ENCODE measurements around the gene SUMO2. TPM values are rescaled to one million over a fixed set of nuclear protein-coding genes. Genes with fewer than 3 reads are reported as not detected.
"Not testable (repeated sequence)": the region's sequence is repeated elsewhere in the genome, so short reads cannot be mapped to it uniquely, and the experiment has no call there.

SUMO2 gene
- total RNA-seq, 1 donor from 2014 or later: 351 TPM

DNA sequence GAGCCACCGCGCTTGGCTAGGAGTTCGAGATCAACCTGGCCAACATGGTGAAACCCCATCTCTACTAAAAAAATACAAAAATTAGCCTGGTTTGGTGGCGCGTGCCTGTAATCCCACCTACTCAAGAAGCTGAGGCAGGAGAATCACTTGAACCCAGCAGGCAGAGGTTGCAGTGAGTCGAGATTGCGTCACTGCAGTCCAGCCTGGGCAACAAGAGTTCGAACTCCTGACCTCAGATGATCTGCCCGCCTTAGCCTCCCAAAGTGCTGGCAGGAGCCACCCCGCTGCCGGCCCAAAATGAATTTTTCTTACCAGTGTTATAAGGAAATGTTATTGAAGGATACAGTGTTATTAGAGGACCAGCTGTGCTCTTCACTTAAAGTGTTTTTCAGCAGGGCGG lies 25.0 kb upstream of the SUMO2 start:
- Histone ChIP-seq H3K9me3 (no peaks in the 10 kb centered on the region), H3K27me3 (ENCODE audit: low read depth) (no peaks in the 10 kb centered on the region), H3K4me3 (no peak overlapping the region), H3K27ac (no peak overlapping the region), H3K4me1 (peaks cover 23% of the 10 kb centered on the region), H3K36me3 (peaks cover 45% of the 10 kb centered on the region)
- TF ChIP-seq, protein P1, sequence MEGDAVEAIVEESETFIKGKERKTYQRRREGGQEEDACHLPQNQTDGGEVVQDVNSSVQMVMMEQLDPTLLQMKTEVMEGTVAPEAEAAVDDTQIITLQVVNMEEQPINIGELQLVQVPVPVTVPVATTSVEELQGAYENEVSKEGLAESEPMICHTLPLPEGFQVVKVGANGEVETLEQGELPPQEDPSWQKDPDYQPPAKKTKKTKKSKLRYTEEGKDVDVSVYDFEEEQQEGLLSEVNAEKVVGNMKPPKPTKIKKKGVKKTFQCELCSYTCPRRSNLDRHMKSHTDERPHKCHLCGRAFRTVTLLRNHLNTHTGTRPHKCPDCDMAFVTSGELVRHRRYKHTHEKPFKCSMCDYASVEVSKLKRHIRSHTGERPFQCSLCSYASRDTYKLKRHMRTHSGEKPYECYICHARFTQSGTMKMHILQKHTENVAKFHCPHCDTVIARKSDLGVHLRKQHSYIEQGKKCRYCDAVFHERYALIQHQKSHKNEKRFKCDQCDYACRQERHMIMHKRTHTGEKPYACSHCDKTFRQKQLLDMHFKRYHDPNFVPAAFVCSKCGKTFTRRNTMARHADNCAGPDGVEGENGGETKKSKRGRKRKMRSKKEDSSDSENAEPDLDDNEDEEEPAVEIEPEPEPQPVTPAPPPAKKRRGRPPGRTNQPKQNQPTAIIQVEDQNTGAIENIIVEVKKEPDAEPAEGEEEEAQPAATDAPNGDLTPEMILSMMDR (IDR thresholded peaks at IDR 0.05): no peak
- ATAC-seq: no peak
- intact Hi-C loops (cut with DNase I): no loop called here
- DNase-seq: no peak

DNA sequence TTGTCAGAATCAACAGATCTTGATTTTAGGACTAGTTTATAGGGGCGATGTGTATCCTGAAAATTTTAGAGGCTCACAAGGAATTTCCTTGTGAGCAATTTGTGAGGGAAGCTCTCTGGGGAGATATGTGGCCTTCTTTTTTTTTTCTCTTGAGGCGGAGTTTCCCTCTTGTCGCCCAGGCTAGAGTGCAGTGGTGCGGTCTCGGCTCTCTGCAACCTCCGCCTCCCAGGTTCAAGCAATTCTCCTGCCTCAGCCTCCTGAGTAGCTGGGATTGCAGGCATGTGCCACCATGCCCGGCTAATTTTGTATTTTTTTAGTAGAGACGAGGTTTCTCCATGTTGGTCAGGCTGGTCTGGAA lies 24.3 kb upstream of the SUMO2 start:
- H3K27me3 ChIP-seq (ENCODE audit: low read depth); H3K9me3 ChIP-seq; DNase-seq; ATAC-seq; intact Hi-C loops (cut with DNase I); H3K4me3 ChIP-seq; H3K27ac ChIP-seq: not testable (repeated sequence)
- Histone ChIP-seq H3K4me1 (peaks cover 23% of the 10 kb centered on the region), H3K36me3 (peaks cover 37% of the 10 kb centered on the region)

DNA sequence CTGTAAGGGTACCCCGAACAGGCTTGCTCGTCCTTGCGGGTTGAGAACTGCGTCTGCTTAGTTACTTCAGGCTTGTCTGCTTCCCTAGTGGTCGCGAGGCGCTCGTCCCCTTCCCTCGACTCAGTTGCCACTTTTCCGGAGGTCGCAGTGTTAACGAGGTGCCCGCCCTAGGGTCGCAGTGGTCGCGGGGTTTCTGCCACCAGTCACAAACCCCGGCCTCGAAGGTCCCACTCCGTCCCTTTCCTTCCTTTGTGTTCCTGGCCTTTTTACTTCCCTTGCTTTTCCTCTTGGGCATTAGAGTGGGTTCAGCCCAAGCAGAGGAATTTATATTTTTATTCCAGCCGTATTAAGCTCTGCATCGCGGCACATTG lies 23.0 kb upstream of the SUMO2 start:
- peak overlapping the region; percentile 97 for H3K27ac ChIP-seq
- H3K36me3 ChIP-seq: peaks cover 25% of the 10 kb centered on the region
- H3K9me3 ChIP-seq: no peaks in the 10 kb centered on the region
- peaks cover 23% of the 10 kb centered on the region for H3K4me1 ChIP-seq
- no peak for DNase-seq
- TF ChIP-seq, protein P1 (IDR thresholded peaks at IDR 0.05): no peak
- no peaks in the 10 kb centered on the region for H3K27me3 ChIP-seq (ENCODE audit: low read depth)
- intact Hi-C loops (cut with DNase I): no loop called here
- no peak for ATAC-seq
- H3K4me3 ChIP-seq: peak overlapping the region; percentile 80

DNA sequence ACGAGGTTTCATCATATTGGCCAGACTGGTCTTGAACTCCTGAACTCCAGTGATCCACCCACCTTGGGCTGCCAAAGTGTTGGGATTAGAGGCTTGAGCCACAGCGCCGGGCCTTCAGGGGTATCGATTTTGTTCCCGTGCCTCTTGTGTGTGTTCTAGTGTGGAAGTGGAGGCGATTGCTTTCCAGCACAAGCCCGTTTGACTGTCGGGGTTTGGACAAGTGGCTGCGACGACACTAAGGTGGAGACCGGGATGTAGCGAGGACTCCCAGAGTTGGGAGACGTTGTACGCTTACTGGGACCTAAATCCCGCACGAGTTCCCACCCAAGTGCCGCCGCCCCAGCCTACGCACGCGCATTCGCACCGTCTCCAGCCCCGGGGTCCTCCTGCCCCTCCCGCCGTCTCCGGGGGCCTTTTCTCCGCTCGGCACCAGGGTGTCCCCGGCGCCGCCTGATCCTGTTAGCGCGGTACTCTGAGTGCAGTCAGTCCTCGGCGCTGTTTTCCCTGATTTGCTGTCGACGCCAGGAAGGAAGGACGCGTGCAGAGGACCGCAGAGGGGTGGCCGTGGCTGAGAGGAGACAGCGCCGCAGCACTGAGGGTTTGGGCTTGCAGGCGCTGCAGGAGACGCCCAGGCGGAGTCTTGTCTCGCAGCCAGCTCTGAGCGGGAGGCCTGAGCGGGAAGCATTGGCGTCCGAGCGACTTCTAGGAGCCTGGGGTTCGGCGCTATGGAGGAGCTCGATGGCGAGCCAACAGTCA lies 22.5 kb upstream of the SUMO2 start, which contains the start of gene NUP85:
Gene NUP85 (plus strand): TSS at position 643 of the 756 bp plus-strand sequence. CDS start 83 bp downstream, at position 726.
- Histone ChIP-seq H3K36me3 (peaks cover 19% of the 10 kb centered on the region), H3K4me1 (peaks cover 23% of the 10 kb centered on the region), H3K4me3 (peak within 1 kb of the TSS; percentile 80), H3K27me3 (ENCODE audit: low read depth) (no peaks in the 10 kb centered on the region), H3K27ac (peak within 1 kb of the TSS; percentile 97), H3K9me3 (no peaks in the 10 kb centered on the region)
- ATAC-seq (peak; percentile 97 to 98), DNase-seq (peak; percentile 95)
- intact Hi-C loops (cut with DNase I): no loop called here
- TF ChIP-seq, protein P1 (IDR thresholded peaks at IDR 0.05): no peak

DNA sequence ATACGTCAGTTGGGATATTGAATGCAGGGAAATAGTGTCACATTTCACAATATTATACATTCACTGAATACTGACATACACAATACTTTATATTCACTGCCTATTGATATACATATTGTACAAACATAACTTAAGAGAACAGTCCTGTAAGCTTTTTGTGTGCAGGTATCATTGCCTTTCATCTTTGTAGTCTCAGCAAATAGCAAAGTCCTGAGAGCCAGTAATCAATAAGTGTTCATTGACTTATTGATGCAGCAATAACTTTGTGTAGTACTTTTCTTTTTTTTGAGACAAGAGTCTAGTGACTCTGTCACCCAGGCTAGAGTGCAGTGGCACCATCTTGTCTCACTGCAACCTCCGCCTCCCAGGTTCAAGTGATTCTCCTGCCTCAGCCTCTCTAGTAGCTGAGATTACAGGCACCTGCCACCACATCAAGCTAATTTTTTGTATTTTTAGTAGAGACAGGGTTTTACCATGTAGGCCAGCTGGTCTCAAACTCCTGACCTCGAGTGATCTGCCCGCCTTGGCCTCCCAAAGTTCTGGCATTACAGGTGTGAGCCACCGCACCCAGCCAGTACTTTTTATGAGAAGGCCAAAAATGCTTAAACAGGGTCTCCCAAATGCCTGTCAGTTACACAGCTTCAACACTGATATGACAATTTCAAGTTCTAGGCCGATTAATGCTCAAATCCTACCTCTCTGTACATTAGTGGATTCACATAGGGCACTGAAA lies 17.3 kb upstream of the SUMO2 start:
- Histone ChIP-seq H3K9me3 (no peaks in the 10 kb centered on the region), H3K4me3 (no peak overlapping the region), H3K27ac (no peak overlapping the region), H3K4me1 (peaks cover 5% of the 10 kb centered on the region), H3K27me3 (ENCODE audit: low read depth) (no peaks in the 10 kb centered on the region), H3K36me3 (no peaks in the 10 kb centered on the region)
- ATAC-seq (no peak), DNase-seq (no peak)
- intact Hi-C loops (cut with DNase I): no loop called here
- TF ChIP-seq, protein P1 (IDR thresholded peaks at IDR 0.05): no peak

DNA sequence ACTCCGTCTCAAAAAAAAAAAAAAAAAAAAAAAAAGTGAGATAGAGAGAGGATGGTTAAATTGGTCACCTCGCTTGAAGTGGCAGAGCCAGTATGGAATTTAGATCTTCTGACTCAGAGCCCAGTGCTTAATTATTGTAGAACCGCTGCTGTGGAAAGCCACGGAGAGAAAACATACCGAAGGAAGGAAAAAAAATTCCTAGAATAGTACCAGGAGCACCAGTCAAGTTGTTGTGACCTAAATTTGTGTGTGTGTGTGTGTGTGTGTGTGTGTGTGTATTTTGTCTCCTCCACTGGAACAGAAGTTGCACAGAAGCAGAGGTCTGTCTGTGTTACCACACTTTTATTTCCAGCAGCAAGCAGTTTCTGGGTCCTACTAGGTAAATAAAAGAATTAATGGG lies 12.1 kb upstream of the SUMO2 start:
- intact Hi-C loops (cut with DNase I): no loop called here
- H3K36me3 ChIP-seq: no peaks in the 10 kb centered on the region
- no peak overlapping the region for H3K27ac ChIP-seq
- H3K9me3 ChIP-seq: no peaks in the 10 kb centered on the region
- H3K4me1 ChIP-seq: no peaks in the 10 kb centered on the region
- no peak overlapping the region for H3K4me3 ChIP-seq
- ATAC-seq (no peak), DNase-seq (no peak)
- TF ChIP-seq, protein P1 (IDR thresholded peaks at IDR 0.05): no peak
- H3K27me3 ChIP-seq (ENCODE audit: low read depth): no peaks in the 10 kb centered on the region
